WI38 (cell line): ENCODE data around the gene USP54.

Experiments
- H3K4me3 ChIP-seq: 2 replicates; pipeline ENCODE4 v1.5.1; 2011; ENCODE audit warnings: low read depth, mild to moderate bottlenecking, control low read depth, low read length
- TF ChIP-seq, protein P1 (sequence below): IDR thresholded peaks from 2 replicates; pipeline ENCODE4 v1.5.1; 2012; ENCODE audit warnings: low read depth, mild to moderate bottlenecking, control low read depth, low read length

Gene USP54

DNA sequence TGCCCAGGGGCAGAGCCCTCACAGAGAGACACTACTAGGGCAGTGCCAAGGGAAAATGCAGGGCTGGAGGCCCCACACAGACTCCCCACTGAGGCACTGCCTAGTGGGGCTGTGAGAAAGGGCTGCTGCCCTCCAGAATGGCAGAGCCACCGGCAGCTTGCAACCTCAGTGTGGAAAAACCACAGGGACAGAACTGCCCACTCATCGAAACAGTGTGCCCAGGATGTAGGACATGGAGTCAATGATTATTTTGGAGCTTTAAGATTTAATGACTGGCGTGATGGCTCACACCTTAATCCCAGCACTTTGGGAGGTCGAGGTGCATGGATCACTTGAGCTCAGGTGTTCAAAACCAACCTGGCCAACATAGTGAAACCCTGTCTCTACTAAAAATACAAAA, 130.2 kb downstream of the USP54 start:
- TF ChIP-seq, protein P1, sequence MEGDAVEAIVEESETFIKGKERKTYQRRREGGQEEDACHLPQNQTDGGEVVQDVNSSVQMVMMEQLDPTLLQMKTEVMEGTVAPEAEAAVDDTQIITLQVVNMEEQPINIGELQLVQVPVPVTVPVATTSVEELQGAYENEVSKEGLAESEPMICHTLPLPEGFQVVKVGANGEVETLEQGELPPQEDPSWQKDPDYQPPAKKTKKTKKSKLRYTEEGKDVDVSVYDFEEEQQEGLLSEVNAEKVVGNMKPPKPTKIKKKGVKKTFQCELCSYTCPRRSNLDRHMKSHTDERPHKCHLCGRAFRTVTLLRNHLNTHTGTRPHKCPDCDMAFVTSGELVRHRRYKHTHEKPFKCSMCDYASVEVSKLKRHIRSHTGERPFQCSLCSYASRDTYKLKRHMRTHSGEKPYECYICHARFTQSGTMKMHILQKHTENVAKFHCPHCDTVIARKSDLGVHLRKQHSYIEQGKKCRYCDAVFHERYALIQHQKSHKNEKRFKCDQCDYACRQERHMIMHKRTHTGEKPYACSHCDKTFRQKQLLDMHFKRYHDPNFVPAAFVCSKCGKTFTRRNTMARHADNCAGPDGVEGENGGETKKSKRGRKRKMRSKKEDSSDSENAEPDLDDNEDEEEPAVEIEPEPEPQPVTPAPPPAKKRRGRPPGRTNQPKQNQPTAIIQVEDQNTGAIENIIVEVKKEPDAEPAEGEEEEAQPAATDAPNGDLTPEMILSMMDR: no peak
- no peak overlapping the region for H3K4me3 ChIP-seq

DNA sequence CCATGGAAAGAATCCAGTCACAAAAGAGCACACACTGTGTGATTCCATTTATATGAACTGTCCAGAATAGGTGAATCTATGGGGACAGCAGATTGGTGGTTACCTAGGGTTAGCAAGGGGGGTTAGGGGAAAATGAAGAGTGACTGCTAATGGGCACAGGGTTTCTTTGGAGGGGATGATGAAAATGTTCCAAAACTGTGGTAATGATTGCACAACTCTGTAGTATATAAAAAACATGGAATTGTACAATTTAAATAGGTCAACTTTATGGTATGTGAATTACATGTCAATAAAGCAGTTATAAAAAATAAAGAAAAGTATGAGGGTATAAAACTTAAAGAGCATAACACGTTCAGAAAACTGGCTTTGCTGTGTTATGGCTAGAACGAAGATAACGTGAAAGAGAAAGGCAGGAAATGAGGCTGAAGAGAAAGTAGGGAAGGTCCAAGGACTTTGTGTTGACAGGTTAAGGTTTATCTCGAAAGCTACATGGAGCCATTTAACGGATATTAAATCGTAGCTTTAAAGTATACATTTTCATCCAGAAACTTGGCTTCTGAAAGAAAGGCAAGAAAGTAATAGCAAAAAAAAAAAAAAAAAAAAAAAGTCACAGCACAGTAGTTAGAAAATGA, 131.3 kb downstream of the USP54 start:
- no peak overlapping the region for H3K4me3 ChIP-seq
- TF ChIP-seq, protein P1: no peak

DNA sequence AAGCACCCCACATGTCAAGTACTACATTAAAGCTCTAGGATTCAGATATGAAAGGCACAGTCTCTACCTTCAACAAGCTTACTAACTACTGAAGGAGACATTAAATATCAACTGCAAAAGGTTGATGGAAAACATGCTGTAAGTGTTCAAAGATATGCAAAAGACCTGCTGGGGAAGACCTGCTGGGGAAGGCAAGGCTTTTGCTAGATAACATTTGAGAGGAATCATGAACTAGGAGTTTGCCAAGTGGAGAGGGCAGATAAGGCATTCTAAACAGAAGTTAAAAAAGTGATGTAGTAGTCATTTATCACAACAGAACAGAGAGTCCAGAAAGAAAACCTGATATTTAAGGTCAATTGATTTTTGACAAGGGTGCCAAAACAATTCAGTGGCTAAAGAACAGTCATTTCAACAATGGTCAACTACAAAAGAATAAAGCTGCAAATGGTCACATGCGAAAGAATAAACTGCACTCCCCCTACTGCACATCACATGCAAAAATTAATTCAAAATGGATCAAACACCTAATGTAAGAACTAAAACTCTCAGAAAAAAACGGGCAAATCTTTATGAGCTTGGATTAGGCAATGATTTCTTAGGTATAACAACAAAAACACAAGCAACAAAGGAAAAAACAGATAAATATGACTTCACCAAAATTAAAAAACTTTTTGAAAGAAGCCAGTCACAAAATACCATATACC, 134.8 kb downstream of the USP54 start:
- H3K4me3 ChIP-seq: no peak overlapping the region
- TF ChIP-seq, protein P1: no peak

DNA sequence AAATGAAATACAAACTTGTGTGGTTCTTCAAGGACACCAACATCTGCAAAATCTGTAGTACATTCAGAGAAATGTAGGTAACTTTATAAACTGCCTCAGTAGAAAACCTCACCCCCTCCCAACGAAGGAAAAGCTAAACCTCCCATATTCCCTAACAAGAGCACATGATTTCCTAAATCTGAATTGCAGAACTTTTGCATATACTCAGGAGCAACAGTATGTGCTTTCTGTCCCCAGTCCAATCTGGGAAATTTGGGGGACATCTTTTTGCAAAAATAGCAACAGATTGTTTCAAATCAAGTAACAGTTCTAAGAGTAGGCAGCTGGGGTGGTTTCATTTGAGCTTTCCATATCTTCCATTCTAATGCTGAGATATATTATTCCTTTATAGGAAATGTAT, 142.0 kb downstream of the USP54 start:
- no peak overlapping the region for H3K4me3 ChIP-seq
- TF ChIP-seq, protein P1: no peak

DNA sequence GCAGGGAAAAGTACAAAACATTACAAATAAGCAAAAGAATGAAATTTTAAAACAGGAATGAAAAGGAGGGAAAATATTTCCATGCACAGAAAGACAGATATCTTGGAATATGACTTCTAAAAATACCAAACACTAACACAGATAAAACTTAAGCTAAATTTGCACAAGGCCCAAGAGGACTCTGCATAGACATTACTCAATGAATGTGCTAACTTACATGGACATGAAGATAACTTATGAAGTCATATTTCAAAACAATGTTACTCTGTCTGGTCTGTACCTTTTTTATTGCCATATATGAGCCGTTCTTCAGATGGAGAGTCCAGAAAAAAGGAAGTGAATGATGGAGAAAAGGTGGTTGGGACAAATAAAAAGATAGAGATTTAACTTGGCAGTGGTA, 142.8 kb downstream of the USP54 start:
- H3K4me3 ChIP-seq: no peak overlapping the region
- TF ChIP-seq, protein P1: no peak
